Nephron progenitor cell (in vitro differentiated cells): ENCODE data around the gene CCT5.

ENCODE experiments used
- DNase-seq: peaks from one replicate; pipeline ENCODE4 v3.0.0; 2021
- H3K27ac Mint-ChIP-seq: 2 replicates; pipeline ENCODE4 v1.8.0; 2021; ENCODE audit warnings: mild to moderate bottlenecking, moderate library complexity, mixed read lengths
- H3K27me3 Mint-ChIP-seq: 2 replicates; pipeline ENCODE4 v1.8.0; 2021; ENCODE audit warnings: mild to moderate bottlenecking, low read depth, mixed read lengths; ENCODE audit not compliant: poor library complexity
- H3K36me3 Mint-ChIP-seq: 2 replicates; pipeline ENCODE4 v1.8.0; 2021; ENCODE audit warnings: low read depth, mixed read lengths
- H3K4me1 Mint-ChIP-seq: 2 replicates; pipeline ENCODE4 v1.8.0; 2021; ENCODE audit warnings: mixed read lengths
- H3K4me3 Mint-ChIP-seq: 2 replicates; pipeline ENCODE4 v1.8.0; 2021; ENCODE audit warnings: mild to moderate bottlenecking, moderate library complexity, mixed read lengths
- H3K9me3 Mint-ChIP-seq: 2 replicates; pipeline ENCODE4 v1.8.0; 2021; ENCODE audit warnings: mild to moderate bottlenecking, moderate library complexity, mixed read lengths
- TF ChIP-seq, protein P1 (sequence below): fragments of 200-600 bp; sonication (generic); IDR thresholded peaks from 2 replicates; pipeline ENCODE4 v1.5.0; 2021; ENCODE audit warnings: antibody characterized with exemption

The CCT5 gene

DNA sequence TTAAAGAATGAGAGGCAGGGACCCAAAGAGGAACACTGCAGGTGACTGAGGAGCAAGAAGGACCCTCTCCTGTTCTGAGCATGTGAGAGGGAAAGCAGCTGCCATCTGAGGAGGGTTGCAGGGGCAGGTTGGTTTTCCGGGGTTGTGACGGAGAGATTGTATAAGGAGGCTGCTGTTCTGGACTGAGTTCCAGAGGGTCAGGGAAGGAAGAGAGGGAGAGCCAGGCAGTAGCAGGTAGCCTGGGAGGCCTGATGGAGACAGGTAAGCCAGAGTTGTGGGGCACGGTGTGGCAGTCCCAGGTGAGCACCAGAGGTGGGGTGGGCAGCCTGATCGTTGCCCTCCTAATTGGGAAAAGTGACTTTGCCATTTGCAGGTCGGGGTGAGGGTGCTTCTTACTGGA, 9.8 kb downstream of the CCT5 start:
- no peak for DNase-seq
- TF ChIP-seq, protein P1, sequence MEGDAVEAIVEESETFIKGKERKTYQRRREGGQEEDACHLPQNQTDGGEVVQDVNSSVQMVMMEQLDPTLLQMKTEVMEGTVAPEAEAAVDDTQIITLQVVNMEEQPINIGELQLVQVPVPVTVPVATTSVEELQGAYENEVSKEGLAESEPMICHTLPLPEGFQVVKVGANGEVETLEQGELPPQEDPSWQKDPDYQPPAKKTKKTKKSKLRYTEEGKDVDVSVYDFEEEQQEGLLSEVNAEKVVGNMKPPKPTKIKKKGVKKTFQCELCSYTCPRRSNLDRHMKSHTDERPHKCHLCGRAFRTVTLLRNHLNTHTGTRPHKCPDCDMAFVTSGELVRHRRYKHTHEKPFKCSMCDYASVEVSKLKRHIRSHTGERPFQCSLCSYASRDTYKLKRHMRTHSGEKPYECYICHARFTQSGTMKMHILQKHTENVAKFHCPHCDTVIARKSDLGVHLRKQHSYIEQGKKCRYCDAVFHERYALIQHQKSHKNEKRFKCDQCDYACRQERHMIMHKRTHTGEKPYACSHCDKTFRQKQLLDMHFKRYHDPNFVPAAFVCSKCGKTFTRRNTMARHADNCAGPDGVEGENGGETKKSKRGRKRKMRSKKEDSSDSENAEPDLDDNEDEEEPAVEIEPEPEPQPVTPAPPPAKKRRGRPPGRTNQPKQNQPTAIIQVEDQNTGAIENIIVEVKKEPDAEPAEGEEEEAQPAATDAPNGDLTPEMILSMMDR, result no peak
- no peaks in the 10 kb centered on the region for H3K4me1 Mint-ChIP-seq
- H3K9me3 Mint-ChIP-seq, result no peaks in the 10 kb centered on the region
- peak overlapping the region; percentile 7 for H3K27ac Mint-ChIP-seq
- no peak overlapping the region for H3K4me3 Mint-ChIP-seq
- H3K36me3 Mint-ChIP-seq, result peaks cover 79% of the 10 kb centered on the region
- H3K27me3 Mint-ChIP-seq, result no peaks in the 10 kb centered on the region

DNA sequence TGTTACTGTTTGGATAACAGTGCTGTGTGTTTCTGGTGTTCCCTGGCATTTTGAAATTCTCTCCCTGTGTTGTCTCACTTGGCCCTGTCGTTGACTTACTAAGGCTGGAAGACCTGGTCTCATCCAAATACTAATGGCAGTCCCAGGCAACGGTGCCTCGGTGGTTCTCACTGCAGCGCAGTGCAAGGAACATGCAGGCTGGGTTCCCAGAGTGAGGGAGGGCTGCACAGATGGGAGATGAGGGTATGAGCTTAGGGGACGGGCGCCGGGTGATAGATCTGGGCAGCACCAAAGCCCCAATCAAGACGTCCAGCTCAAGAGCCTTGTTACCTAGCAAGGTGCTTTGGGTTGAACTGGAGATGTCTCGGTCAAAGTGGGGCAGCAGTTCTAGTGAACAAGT, 11.0 kb downstream of the CCT5 start:
- Mint-ChIP-seq H3K9me3 (no peaks in the 10 kb centered on the region), H3K36me3 (peaks cover 72% of the 10 kb centered on the region), H3K4me3 (no peak overlapping the region), H3K27me3 (no peaks in the 10 kb centered on the region), H3K27ac (peak overlapping the region; percentile 59), H3K4me1 (no peaks in the 10 kb centered on the region)
- DNase-seq, result no peak
- TF ChIP-seq, protein P1, result no peak

DNA sequence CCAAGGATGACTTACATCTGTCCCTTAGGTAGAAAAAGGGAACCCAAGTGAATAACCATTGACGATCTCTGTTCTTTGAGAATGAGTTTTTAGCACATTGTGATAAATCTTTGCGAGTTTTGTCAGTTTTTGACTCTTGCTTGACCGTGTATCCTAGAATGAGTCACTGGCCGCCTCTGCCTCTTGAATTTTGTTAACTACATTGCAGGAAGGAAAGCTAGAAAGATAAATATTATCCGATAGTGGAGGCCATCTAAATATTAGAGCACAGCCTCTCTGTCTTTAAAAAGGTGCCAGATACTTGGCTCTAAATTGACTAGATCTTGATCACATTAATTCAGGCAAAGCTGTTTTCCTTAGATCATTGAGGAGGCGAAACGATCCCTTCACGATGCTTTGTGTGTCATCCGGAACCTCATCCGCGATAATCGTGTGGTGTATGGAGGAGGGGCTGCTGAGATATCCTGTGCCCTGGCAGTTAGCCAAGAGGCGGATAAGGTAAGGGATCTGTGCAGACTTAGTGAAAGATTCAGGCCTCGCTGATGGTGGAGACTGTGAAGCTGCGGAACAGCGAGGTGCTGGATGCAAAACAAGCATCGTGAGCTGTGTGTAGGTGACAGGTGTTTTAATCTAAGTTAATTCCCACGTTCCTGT, 12.2 kb downstream of the CCT5 start:
- TF ChIP-seq, protein P1, result no peak
- H3K9me3 Mint-ChIP-seq, result no peaks in the 10 kb centered on the region
- peak overlapping the region; percentile 91 for H3K27ac Mint-ChIP-seq
- H3K4me1 Mint-ChIP-seq, result no peaks in the 10 kb centered on the region
- no peak for DNase-seq
- H3K36me3 Mint-ChIP-seq, result peaks cover 67% of the 10 kb centered on the region
- no peak overlapping the region for H3K4me3 Mint-ChIP-seq
- H3K27me3 Mint-ChIP-seq, result no peaks in the 10 kb centered on the region

DNA sequence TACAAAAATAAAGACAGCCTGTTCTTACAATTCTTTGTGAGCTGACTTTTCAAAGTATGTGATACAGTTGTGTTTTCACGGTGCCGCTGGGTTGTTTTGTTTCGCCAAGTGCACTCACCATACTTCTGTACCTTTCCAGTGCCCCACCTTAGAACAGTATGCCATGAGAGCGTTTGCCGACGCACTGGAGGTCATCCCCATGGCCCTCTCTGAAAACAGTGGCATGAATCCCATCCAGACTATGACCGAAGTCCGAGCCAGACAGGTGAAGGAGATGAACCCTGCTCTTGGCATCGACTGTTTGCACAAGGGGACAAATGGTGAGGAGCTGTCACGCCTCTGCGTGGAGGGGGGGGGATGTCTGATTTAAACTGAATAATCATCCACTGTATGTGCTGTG, 12.9 kb downstream of the CCT5 start:
- no peak for DNase-seq
- Mint-ChIP-seq H3K36me3 (peaks cover 62% of the 10 kb centered on the region), H3K27ac (no peak overlapping the region), H3K4me3 (no peak overlapping the region), H3K4me1 (peaks cover under 1% of the 10 kb centered on the region), H3K9me3 (no peaks in the 10 kb centered on the region), H3K27me3 (no peaks in the 10 kb centered on the region)
- TF ChIP-seq, protein P1, result no peak

DNA sequence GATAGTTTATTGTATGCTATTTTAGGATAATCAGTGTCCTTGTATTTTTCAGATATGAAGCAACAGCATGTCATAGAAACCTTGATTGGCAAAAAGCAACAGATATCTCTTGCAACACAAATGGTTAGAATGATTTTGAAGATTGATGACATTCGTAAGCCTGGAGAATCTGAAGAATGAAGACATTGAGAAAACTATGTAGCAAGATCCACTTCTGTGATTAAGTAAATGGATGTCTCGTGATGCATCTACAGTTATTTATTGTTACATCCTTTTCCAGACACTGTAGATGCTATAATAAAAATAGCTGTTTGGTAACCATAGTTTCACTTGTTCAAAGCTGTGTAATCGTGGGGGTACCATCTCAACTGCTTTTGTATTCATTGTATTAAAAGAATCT, 14.5 kb downstream of the CCT5 start:
- no peak overlapping the region for H3K4me3 Mint-ChIP-seq
- no peaks in the 10 kb centered on the region for H3K27me3 Mint-ChIP-seq
- peaks cover 4% of the 10 kb centered on the region for H3K4me1 Mint-ChIP-seq
- TF ChIP-seq, protein P1, result no peak
- no peak for DNase-seq
- H3K9me3 Mint-ChIP-seq, result no peaks in the 10 kb centered on the region
- H3K27ac Mint-ChIP-seq, result peak overlapping the region; percentile 66
- H3K36me3 Mint-ChIP-seq, result peaks cover 50% of the 10 kb centered on the region
